ENCODE measurements around the gene PPID. TPM values are rescaled to one million over a fixed set of nuclear protein-coding genes. Genes with fewer than 3 reads are reported as not detected.
A peak's percentile ranks its signal among the peaks of the same experiment; 100 is the strongest.

Gene PPID
- total RNA-seq, 1 experiment from 2014 or later = 28.2 TPM

- DNase-seq = peak in 1 of 2 experiments; percentile 43
- no TSS peak for BruUV-seq (replicated peaks)
- no peak overlapping the region for H3K4me3 ChIP-seq
- no peaks in the 10 kb centered on the region for H3K27me3 ChIP-seq (ENCODE audit: insufficient read depth, low read depth)
- H3K9me2 ChIP-seq (ENCODE audit: insufficient read depth) = no peaks in the 10 kb centered on the region; the same call in 1 of the 2 replicates
- intact Hi-C loops (cut with micrococcal nuclease; ENCODE audit: unreplicated experiment) = loop anchor here (1.0 to 5.0 kb wide), 4 partner anchors 121 to 717 kb away; no protein-coding TSS in a partner anchor
- no peaks in the 10 kb centered on the region for H3K9me3 ChIP-seq (ENCODE audit: insufficient read depth, low read depth)
- no peak overlapping the region for H2AFZ ChIP-seq
- TF ChIP-seq CTCF (conservative IDR thresholded peaks at IDR 0.05) (peak; percentile 64), EZH2 (IDR thresholded peaks at IDR 0.05; ENCODE audit: low read depth) (no peak)
- no peaks in the 10 kb centered on the region for H3K79me2 ChIP-seq (ENCODE audit: low read depth)
- no peaks in the 10 kb centered on the region for H3F3A ChIP-seq (ENCODE audit: insufficient read depth, low read depth)
- ChIA-PET POLR2A (ENCODE audit: unreplicated experiment) (no interaction called here), CTCF (interaction anchor here (0.7 kb wide), 1 partner anchor 122 kb away, joined by 3 read pairs; no protein-coding TSS in a partner anchor)
- H3K27ac ChIP-seq = no peak overlapping the region
- H3K36me3 ChIP-seq (ENCODE audit: low read depth) = no peaks in the 10 kb centered on the region
- H4K20me1 ChIP-seq (ENCODE audit: insufficient read depth) = no peaks in the 10 kb centered on the region
- no peak overlapping the region for H3K4me2 ChIP-seq
- H3K4me1 ChIP-seq (replicated peaks; ENCODE audit: insufficient read depth) = no peaks in the 10 kb centered on the region
Observed at GRCh38 chr4:158729716-158730559, 6.7 kb upstream of the PPID start.

DNA sequence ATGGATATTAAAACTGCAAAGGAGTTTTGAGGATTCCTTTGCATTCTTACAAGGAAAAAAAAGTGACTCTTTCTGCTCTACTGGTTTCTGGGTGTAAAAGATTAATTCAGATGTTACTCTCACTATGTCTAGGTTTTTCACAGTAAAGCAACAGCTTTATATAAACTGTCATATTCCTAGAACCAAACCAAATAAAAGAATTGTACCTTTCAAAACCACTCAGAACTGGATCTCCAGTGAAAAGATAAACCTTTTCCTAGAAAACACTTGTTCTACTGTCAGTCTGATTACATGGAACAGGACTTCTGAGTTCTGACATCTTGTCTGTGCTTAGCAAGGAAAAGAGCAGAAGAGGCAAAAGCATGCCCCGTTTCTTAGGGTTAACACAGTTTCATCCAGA lies 5.0 kb upstream of the PPID start:
- Histone ChIP-seq H3F3A (ENCODE audit: insufficient read depth, low read depth) (peaks cover 6% of the 10 kb centered on the region; the same call in 1 of the 2 replicates), H3K4me2 (no peak overlapping the region), H3K4me3 (no peak overlapping the region), H3K27ac (no peak overlapping the region), H3K36me3 (ENCODE audit: low read depth) (no peaks in the 10 kb centered on the region), H2AFZ (no peak overlapping the region), H4K20me1 (ENCODE audit: insufficient read depth) (no peaks in the 10 kb centered on the region), H3K4me1 (replicated peaks; ENCODE audit: insufficient read depth) (no peaks in the 10 kb centered on the region; the same call in 1 of the 2 replicates), H3K79me2 (ENCODE audit: low read depth) (no peaks in the 10 kb centered on the region), H3K27me3 (ENCODE audit: insufficient read depth, low read depth) (no peaks in the 10 kb centered on the region), H3K9me2 (ENCODE audit: insufficient read depth) (no peaks in the 10 kb centered on the region; the same call in 1 of the 2 replicates), H3K9me3 (ENCODE audit: insufficient read depth, low read depth) (no peaks in the 10 kb centered on the region)
- CTCF ChIA-PET = no interaction called here
- intact Hi-C loops (cut with micrococcal nuclease; ENCODE audit: unreplicated experiment) = loop anchor here (5.0 kb wide), 1 partner anchor 474 kb away; no protein-coding TSS in a partner anchor
- POLR2A ChIA-PET (ENCODE audit: unreplicated experiment) = no interaction called here
- BruUV-seq (replicated peaks) = no TSS peak
- TF ChIP-seq CTCF (conservative IDR thresholded peaks at IDR 0.05) = no peak
- no peak for TF ChIP-seq EZH2 (IDR thresholded peaks at IDR 0.05; ENCODE audit: low read depth)
- no peak for DNase-seq

- no peak overlapping the region for H3K27ac ChIP-seq
- peaks cover 14% of the 10 kb centered on the region for H3K79me2 ChIP-seq (ENCODE audit: low read depth)
- intact Hi-C loops (cut with micrococcal nuclease; ENCODE audit: unreplicated experiment) = loop anchor here (5.0 kb wide), 1 partner anchor 476 kb away; no protein-coding TSS in a partner anchor
- no peaks in the 10 kb centered on the region for H3K36me3 ChIP-seq (ENCODE audit: low read depth)
- no peaks in the 10 kb centered on the region; the same call in 1 of the 2 replicates for H3K9me2 ChIP-seq (ENCODE audit: insufficient read depth)
- no peak overlapping the region for H2AFZ ChIP-seq
- no TSS peak for BruUV-seq (replicated peaks)
- ChIA-PET POLR2A (ENCODE audit: unreplicated experiment) (interaction anchor here (0.6 kb wide), 1 partner anchor 424 kb away, joined by 6 read pairs; no protein-coding TSS in a partner anchor), CTCF (interaction anchor here (0.5 to 0.6 kb wide), 2 partner anchors 62 to 65 kb away, joined by 3 read pairs; no protein-coding TSS in a partner anchor)
- H3K4me2 ChIP-seq = no peak overlapping the region
- no peaks in the 10 kb centered on the region for H4K20me1 ChIP-seq (ENCODE audit: insufficient read depth)
- H3K9me3 ChIP-seq (ENCODE audit: insufficient read depth, low read depth) = no peaks in the 10 kb centered on the region
- no peak for DNase-seq
- TF ChIP-seq CTCF (conservative IDR thresholded peaks at IDR 0.05) (no peak), EZH2 (IDR thresholded peaks at IDR 0.05; ENCODE audit: low read depth) (no peak)
- no peak overlapping the region for H3K4me3 ChIP-seq
- no peaks in the 10 kb centered on the region for H3K27me3 ChIP-seq (ENCODE audit: insufficient read depth, low read depth)
- H3F3A ChIP-seq (ENCODE audit: insufficient read depth, low read depth) = peaks cover 6% of the 10 kb centered on the region; the same call in 1 of the 2 replicates
- H3K4me1 ChIP-seq (replicated peaks; ENCODE audit: insufficient read depth) = no peaks in the 10 kb centered on the region; the same call in 1 of the 2 replicates
Observed at GRCh38 chr4:158726633-158727032, 3.4 kb upstream of the PPID start.
